Measurements from ENCODE around the gene NID1. TPM values are rescaled to one million over a fixed set of nuclear protein-coding genes. Genes with fewer than 3 reads are reported as not detected.

The NID1 gene
- total RNA-seq, 2 experiments from 2014 or later: not detected

GRCh38 chr1:235931171-235931738 lies 133.6 kb downstream of the NID1 start:
- ChIA-PET CTCF (ENCODE audit: unreplicated experiment) (interaction anchor here (0.6 kb wide), 1 partner anchor 840 kb away, joined by 3 read pairs; no protein-coding TSS in a partner anchor), POLR2A (interaction anchor here (0.6 to 1.7 kb wide), 4 partner anchors 9 to 88 kb away, joined by 3 to 4 read pairs (median 3); no protein-coding TSS in a partner anchor)
- Histone ChIP-seq H2AFZ (ENCODE audit: low read length) (no peak overlapping the region), H3K27ac (ENCODE audit: low read depth, low read length, poor library complexity, severe bottlenecking) (no peak overlapping the region), H3K9me2 (ENCODE audit: insufficient read depth, low read length) (no peaks in the 10 kb centered on the region), H3K36me3 (ENCODE audit: insufficient read depth, low read length) (no peaks in the 10 kb centered on the region), H3K4me1 (ENCODE audit: insufficient read depth, low read length, poor library complexity, severe bottlenecking) (peaks cover 46% of the 10 kb centered on the region), H4K20me1 (ENCODE audit: insufficient read depth, low read length) (no peaks in the 10 kb centered on the region), H3K4me3 (ENCODE audit: low read depth, low read length, poor library complexity, severe bottlenecking) (no peak overlapping the region), H3K4me2 (ENCODE audit: low read length) (peak overlapping the region; percentile 55; the same call in 1 of the 2 replicates), H3K79me2 (ENCODE audit: insufficient read depth, low read depth, low read length) (no peaks in the 10 kb centered on the region), H3K9me3 (ENCODE audit: low read length) (no peaks in the 10 kb centered on the region)
- BruUV-seq (replicated peaks): no TSS peak
- intact Hi-C loops (cut with micrococcal nuclease; ENCODE audit: unreplicated experiment): no loop called here
- peak; percentile 56 for DNase-seq (ENCODE audit: low spot score)
- TF ChIP-seq EZH2phosphoT487 (IDR thresholded peaks at IDR 0.05; ENCODE audit: borderline replicate concordance, low read depth, low read length) (no peak), CTCF (conservative IDR thresholded peaks at IDR 0.05; ENCODE audit: low read length) (no peak)

- Histone ChIP-seq H3K79me2 (ENCODE audit: insufficient read depth, low read depth, low read length) (no peaks in the 10 kb centered on the region), H3K4me3 (ENCODE audit: low read depth, low read length, poor library complexity, severe bottlenecking) (no peak overlapping the region), H3K9me3 (ENCODE audit: low read length) (no peaks in the 10 kb centered on the region), H3K4me2 (ENCODE audit: low read length) (no peak overlapping the region), H2AFZ (ENCODE audit: low read length) (no peak overlapping the region), H3K9me2 (ENCODE audit: insufficient read depth, low read length) (no peaks in the 10 kb centered on the region), H4K20me1 (ENCODE audit: insufficient read depth, low read length) (no peaks in the 10 kb centered on the region), H3K4me1 (ENCODE audit: insufficient read depth, low read length, poor library complexity, severe bottlenecking) (peaks cover 42% of the 10 kb centered on the region), H3K36me3 (ENCODE audit: insufficient read depth, low read length) (no peaks in the 10 kb centered on the region), H3K27ac (ENCODE audit: low read depth, low read length, poor library complexity, severe bottlenecking) (no peak overlapping the region)
- TF ChIP-seq EZH2phosphoT487 (IDR thresholded peaks at IDR 0.05; ENCODE audit: borderline replicate concordance, low read depth, low read length) (no peak), CTCF (conservative IDR thresholded peaks at IDR 0.05; ENCODE audit: low read length) (no peak)
- DNase-seq (ENCODE audit: low spot score): no peak
- BruUV-seq (replicated peaks): no TSS peak
- ChIA-PET POLR2A (interaction anchor here (0.5 kb wide), 1 partner anchor 15 kb away, joined by 3 read pairs; no protein-coding TSS in a partner anchor), CTCF (ENCODE audit: unreplicated experiment) (interaction anchor here (0.6 kb wide), 1 partner anchor 839 kb away, joined by 3 read pairs; no protein-coding TSS in a partner anchor)
- intact Hi-C loops (cut with micrococcal nuclease; ENCODE audit: unreplicated experiment): no loop called here
Observed at GRCh38 chr1:235930543-235930942, 134.3 kb downstream of the NID1 start.

- BruUV-seq (replicated peaks): no TSS peak
- H3K4me1 ChIP-seq (ENCODE audit: insufficient read depth, low read length, poor library complexity, severe bottlenecking): peaks cover 38% of the 10 kb centered on the region
- no peaks in the 10 kb centered on the region for H4K20me1 ChIP-seq (ENCODE audit: insufficient read depth, low read length)
- H3K9me3 ChIP-seq (ENCODE audit: low read length): no peaks in the 10 kb centered on the region
- no peak overlapping the region for H3K4me2 ChIP-seq (ENCODE audit: low read length)
- H2AFZ ChIP-seq (ENCODE audit: low read length): no peak overlapping the region
- no peaks in the 10 kb centered on the region for H3K9me2 ChIP-seq (ENCODE audit: insufficient read depth, low read length)
- ChIA-PET POLR2A (interaction anchor here (0.6 to 1.0 kb wide), 4 partner anchors 34 to 442 kb away, joined by 3 to 4 read pairs (median 4); no protein-coding TSS in a partner anchor), CTCF (ENCODE audit: unreplicated experiment) (no interaction called here)
- H3K36me3 ChIP-seq (ENCODE audit: insufficient read depth, low read length): no peaks in the 10 kb centered on the region
- H3K79me2 ChIP-seq (ENCODE audit: insufficient read depth, low read depth, low read length): no peaks in the 10 kb centered on the region
- intact Hi-C loops (cut with micrococcal nuclease; ENCODE audit: unreplicated experiment): no loop called here
- H3K27ac ChIP-seq (ENCODE audit: low read depth, low read length, poor library complexity, severe bottlenecking): no peak overlapping the region
- H3K4me3 ChIP-seq (ENCODE audit: low read depth, low read length, poor library complexity, severe bottlenecking): no peak overlapping the region
- no peak for DNase-seq (ENCODE audit: low spot score)
- TF ChIP-seq EZH2phosphoT487 (IDR thresholded peaks at IDR 0.05; ENCODE audit: borderline replicate concordance, low read depth, low read length) (no peak), CTCF (conservative IDR thresholded peaks at IDR 0.05; ENCODE audit: low read length) (no peak)
Observed at GRCh38 chr1:235929216-235929615, 135.7 kb downstream of the NID1 start.

Measured in OCI-LY7 (cell line).